Heart left ventricle (tissue), 13 donors: ENCODE measurements around the gene MAGI2.
"Not testable (repeated sequence)": the region's sequence is repeated elsewhere in the genome, so short reads cannot be mapped to it uniquely, and the experiment has no call there.

Source experiments
- CTCF ChIP-seq, 12 donors: fragments of 200-600 bp; sonication (generic) in 4 of 12; IDR thresholded peaks; one replicate each; pipeline versions ENCODE4 v1.5.0 to v1.8.0; 2018 to 2022; ENCODE audit warnings: antibody characterized with exemption in 12 of 12, mild to moderate bottlenecking in 5 of 12
- POLR2A ChIP-seq, 2 donors: fragments of 450-650 bp; IDR thresholded peaks; one replicate each; pipeline ENCODE4 v1.6.1; 2017; ENCODE audit warnings: antibody characterized with exemption in 2 of 2, mild to moderate bottlenecking in 2 of 2, moderate library complexity in 2 of 2
- donor health status: ischemic (EF 13 %, LVEDD 7.1; RV severe dilation, severe dysfunction).
- donor health status: DM: no; HTN: yes; CAD: no.
- donor health status: DM: no; HTN: no; CAD: no.
- donor health status: ischemic (EF 25% LVEDD 6.9; RV normal size, moderate dysfunction).
- donor health status: ischemic (EF 25% LVEDD 5.7; RV mildly dilated, moderate dysfunction).
- donor health status: ischemic (EF 35%, LVEDD 5.7; RV mildly dilated, moderate dysfunction).
- donor health status: nonischemic (EF 11% LVEDD 7.7; RV severe dilation, severe dysfunction).
- donor health status: DM: yes; HTN: yes; CAD: no.
- donor health status: PGD.
- donor health status: ischemic (EF 29% LVEDD 5.4; RV normal size, mild dysfunction).
- donor health status: nonischemic (EF 23%, LVEDD 6.1; RV moderate dilation, normal function).

- not testable (repeated sequence) for TF ChIP-seq CTCF, POLR2A (IDR thresholded peaks at IDR 0.05)
Measured at GRCh38 chr7:78577174-78577952, 876.1 kb downstream of the MAGI2 start.
